Colonic mucosa (tissue), 4 donors: Measurements from ENCODE around the gene MAGIX. TPM values are rescaled to one million over a fixed set of nuclear protein-coding genes. Genes with fewer than 3 reads are reported as not detected.

Experiments used
- DNase-seq: peaks from one replicate; pipeline ENCODE4 v3.0.0-alpha.2; 2020
- H3K27ac ChIP-seq: fragments of 200-600 bp; one replicate; pipeline ENCODE4 v1.8.0; 2021
- H3K27me3 ChIP-seq: fragments of 200-600 bp; one replicate; pipeline ENCODE4 v1.8.0; 2021
- H3K36me3 ChIP-seq: fragments of 200-600 bp; one replicate; pipeline ENCODE4 v1.8.0; 2021
- H3K4me1 ChIP-seq: fragments of 200-600 bp; one replicate; pipeline ENCODE4 v1.8.0; 2021; ENCODE audit warnings: mild to moderate bottlenecking
- H3K4me3 ChIP-seq: fragments of 200-600 bp; one replicate; pipeline ENCODE4 v1.8.0; 2021
- H3K9ac ChIP-seq, 2 donors: one replicate each; pipeline ENCODE4 v1.7.0; 2013; ENCODE audit warnings: control low read depth in 2 of 2, low read depth in 2 of 2, low read length in 2 of 2
- H3K9me3 ChIP-seq: fragments of 200-600 bp; one replicate; pipeline ENCODE4 v1.8.0; 2021
- CTCF ChIP-seq: fragments of 200-600 bp; IDR thresholded peaks from one replicate; pipeline ENCODE4 v1.8.0; 2022; ENCODE audit warnings: antibody characterized with exemption, mild to moderate bottlenecking
- intact Hi-C: fragments of 100-400 bp; cut with DNase I; formaldehyde crosslinking; loops from one replicate; pipeline ENCODE4 v1.14.1; 2022
- total RNA-seq, 2 donors: library from RNA; stranded (reverse); fragmentation: NEBNext Ultra II Directional in 1 of 2; extraction: Animal tissue kit (Norgen Biotek cat#: 25700) in 1 of 2; gene quantifications; one replicate each; pipeline ENCODE4 v1.2.1, GENCODE V29; 2021
- donor health status: healthy.
- donor health status: DM: no; HTN: no; CAD: no.
- donor health status: DM: no; HTN: no; CAD: no.

The MAGIX gene
- total RNA-seq, 2 donors from 2014 or later = 4.3 to 14.7 TPM

DNA sequence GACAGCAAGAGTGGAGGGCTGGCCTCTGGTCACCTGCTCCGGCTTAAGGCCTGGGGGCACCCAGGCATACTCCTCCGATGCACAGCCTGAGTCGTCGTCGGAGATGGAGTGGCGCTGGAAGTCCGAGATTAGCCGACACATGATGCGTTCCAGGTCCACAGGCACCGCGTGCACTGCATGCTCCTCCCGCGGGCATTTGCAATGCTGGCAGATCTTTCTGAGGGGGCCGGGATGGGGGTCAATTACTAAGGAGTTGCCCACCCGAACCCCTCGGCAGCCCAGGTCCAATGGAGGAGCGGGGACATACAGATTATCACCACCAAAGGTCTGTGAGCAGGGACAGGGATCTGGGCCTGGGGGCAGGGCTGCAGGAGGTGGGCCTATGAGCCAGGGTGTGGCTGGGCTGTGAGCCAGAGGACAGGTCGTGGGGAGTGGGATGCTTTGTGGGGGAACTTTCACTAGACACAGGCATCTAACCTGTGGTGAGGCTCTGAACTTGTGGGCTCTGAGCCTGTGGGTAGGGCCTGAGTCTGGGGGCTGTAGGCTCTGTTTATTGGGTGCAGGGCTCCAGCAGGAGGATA lies 21.2 kb downstream of the MAGIX start:
- Histone ChIP-seq H3K36me3 (no peaks in the 10 kb centered on the region), H3K9ac (no peak overlapping the region), H3K27ac (peak overlapping the region; percentile 58), H3K4me1 (no peaks in the 10 kb centered on the region), H3K27me3 (no peaks in the 10 kb centered on the region), H3K9me3 (no peaks in the 10 kb centered on the region), H3K4me3 (no peak overlapping the region)
- no peak for TF ChIP-seq CTCF
- DNase-seq = no peak
- intact Hi-C loops = no loop called here

DNA sequence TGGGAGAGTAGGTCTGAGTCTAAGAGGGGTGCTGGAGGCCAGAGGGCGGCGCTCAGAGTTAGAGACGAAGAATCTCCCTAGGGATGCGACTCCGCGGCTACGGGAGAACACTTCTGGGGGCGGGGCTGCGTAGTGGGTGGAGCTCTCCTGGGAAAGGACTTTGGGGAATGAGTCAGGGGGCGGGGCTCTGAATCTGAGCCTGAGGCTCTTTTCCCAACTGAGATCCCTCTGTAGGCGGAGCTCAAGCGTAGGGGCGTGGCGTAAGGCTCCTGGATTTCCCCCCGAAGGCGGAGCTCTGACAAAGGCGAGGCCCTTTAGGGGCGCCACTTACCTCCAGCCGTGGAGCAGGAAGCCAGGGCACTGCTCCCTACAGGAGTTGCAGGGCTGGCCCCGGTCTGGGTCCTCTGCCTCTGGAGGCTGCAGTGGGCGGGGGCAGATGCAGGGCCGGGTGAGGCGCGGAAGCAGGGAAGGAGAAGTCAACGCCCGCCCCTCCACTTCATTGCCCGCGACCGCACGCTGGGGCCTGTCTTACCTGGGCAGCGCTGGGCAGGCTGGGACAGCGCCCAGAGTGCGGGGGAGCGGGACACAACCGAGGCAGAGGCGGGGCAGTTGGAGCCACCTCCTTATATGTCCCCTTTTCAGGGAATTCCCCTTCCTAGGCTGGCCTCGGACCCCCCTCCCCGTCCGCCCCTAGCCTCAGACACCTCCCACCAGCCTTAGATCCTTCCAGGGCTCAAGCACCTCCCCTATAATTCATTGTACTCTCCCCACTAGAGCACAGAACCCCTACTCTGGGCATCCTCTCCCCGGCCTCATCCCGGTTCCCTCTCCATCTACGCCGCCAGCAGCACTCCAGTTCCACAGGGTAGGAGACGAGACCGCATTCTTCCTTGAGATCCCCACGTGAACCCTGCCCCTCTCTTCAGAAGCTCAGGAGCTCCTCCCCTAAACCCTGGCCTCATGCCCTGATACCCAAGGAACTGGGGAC lies 22.0 kb downstream of the MAGIX start:
- Histone ChIP-seq H3K27me3 (no peaks in the 10 kb centered on the region), H3K9me3 (no peaks in the 10 kb centered on the region)

GRCh38 chrX:49186125-49187027 lies 23.8 kb downstream of the MAGIX start, which contains the start of gene PRICKLE3:
Gene PRICKLE3 (minus strand): TSS chrX:49186373. CDS start chrX:49186297, 76 bp downstream.
- intact Hi-C loops = no loop called here
- H3K9me3 ChIP-seq = no peaks in the 10 kb centered on the region
- H3K4me3 ChIP-seq = peak within 1 kb of the TSS; percentile 41
- peak within 1 kb of the TSS; percentile 67 to 80 for H3K9ac ChIP-seq
- no peaks in the 10 kb centered on the region for H3K27me3 ChIP-seq
- TF ChIP-seq CTCF = no peak
- no peaks in the 10 kb centered on the region for H3K36me3 ChIP-seq
- DNase-seq = peak; percentile 89
- H3K4me1 ChIP-seq = no peaks in the 10 kb centered on the region
- H3K27ac ChIP-seq = peak within 1 kb of the TSS; percentile 58

More for the DNA sequence above, 22.0 kb downstream of the MAGIX start:
- TF ChIP-seq CTCF = no peak
- no peaks in the 10 kb centered on the region for H3K4me1 ChIP-seq
- H3K36me3 ChIP-seq = no peaks in the 10 kb centered on the region
- DNase-seq = peak; percentile 96
- peak overlapping the region; percentile 41 for H3K4me3 ChIP-seq
- H3K27ac ChIP-seq = peak overlapping the region; percentile 58
- H3K9ac ChIP-seq = peak overlapping the region; percentile 56 to 67
- intact Hi-C loops = no loop called here

DNA sequence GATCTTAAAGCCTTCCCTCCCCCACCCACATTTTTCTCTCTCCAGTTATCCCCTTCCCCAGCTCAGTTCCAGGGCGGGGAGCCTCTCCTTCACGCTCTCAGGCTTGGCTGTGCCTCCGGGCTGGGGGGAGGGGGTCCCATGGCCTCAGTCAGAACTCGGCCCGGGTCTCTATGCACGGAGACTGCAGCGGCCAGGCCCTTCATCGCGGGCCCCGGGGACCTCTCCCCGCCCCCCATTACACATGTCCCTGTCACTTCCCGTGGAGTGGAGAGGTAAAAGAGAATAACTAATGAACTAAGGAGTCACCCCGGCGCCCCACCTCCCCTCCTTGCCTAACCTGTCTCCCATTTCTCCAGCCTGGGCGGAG lies 24.5 kb downstream of the MAGIX start:
- Histone ChIP-seq H3K4me3 (no peak overlapping the region), H3K9me3 (no peaks in the 10 kb centered on the region), H3K9ac (no peak overlapping the region), H3K27ac (no peak overlapping the region), H3K27me3 (no peaks in the 10 kb centered on the region), H3K36me3 (no peaks in the 10 kb centered on the region), H3K4me1 (no peaks in the 10 kb centered on the region)
- no peak for TF ChIP-seq CTCF
- intact Hi-C loops = no loop called here
- DNase-seq = no peak

- intact Hi-C loops = no loop called here
- H3K4me1 ChIP-seq = no peaks in the 10 kb centered on the region
- no peaks in the 10 kb centered on the region for H3K36me3 ChIP-seq
- DNase-seq = no peak
- no peaks in the 10 kb centered on the region for H3K27me3 ChIP-seq
- no peak overlapping the region for H3K9ac ChIP-seq
- H3K4me3 ChIP-seq = no peak overlapping the region
- H3K9me3 ChIP-seq = no peaks in the 10 kb centered on the region
- TF ChIP-seq CTCF = no peak
- no peak overlapping the region for H3K27ac ChIP-seq
These were observed 25.0 kb downstream of the MAGIX start for GRCh38 chrX:49187526-49187925.
